Stimulated activated naive CD8-positive, alpha-beta T cell treated with anti-CD3 and anti-CD28 coated beads, Interleukin-15, amount 100 ng/mL, for 72 hours (primary cell): ENCODE measurements around the gene DPH1.
"Not testable (repeated sequence)": the region's sequence is repeated elsewhere in the genome, so short reads cannot be mapped to it uniquely, and the experiment has no call there.

ENCODE experiments used
- ATAC-seq: fragments of 150-1000 bp; cut with Tn5 transposase; 2 replicates; pipeline ENCODE4 v1.10.0; 2021; ENCODE audit warnings: mild to moderate bottlenecking, moderate library complexity
- DNase-seq, 2 donors: peaks; one replicate each; pipeline ENCODE4 v3.0.0; 2021 to 2022
- H3K27ac Mint-ChIP-seq, 2 donors: one replicate each; pipeline ENCODE4 v1.8.0; 2022; ENCODE audit warnings: mild to moderate bottlenecking in 2 of 2, mixed read lengths in 2 of 2, moderate library complexity in 2 of 2
- H3K27me3 Mint-ChIP-seq: one replicate; pipeline ENCODE4 v1.8.0; 2022; ENCODE audit warnings: mixed read lengths
- H3K4me1 Mint-ChIP-seq: one replicate; pipeline ENCODE4 v1.8.0; 2022; ENCODE audit warnings: mild to moderate bottlenecking, mixed read lengths
- H3K4me3 Mint-ChIP-seq, 2 donors: one replicate each; pipeline ENCODE4 v1.8.0; 2022; ENCODE audit warnings: mild to moderate bottlenecking in 2 of 2, mixed read lengths in 2 of 2, moderate library complexity in 1 of 2
- H3K9me3 Mint-ChIP-seq, 2 donors: one replicate each; pipeline ENCODE4 v1.8.0; 2022; ENCODE audit warnings: mixed read lengths in 2 of 2

The DPH1 gene

GRCh38 chr17:1997927-1998742 is 31.8 kb upstream of the DPH1 start:
- Mint-ChIP-seq H3K27me3 (peaks cover 44% of the 10 kb centered on the region), H3K4me1 (peaks cover 10% of the 10 kb centered on the region), H3K4me3 (no peak overlapping the region), H3K9me3 (no peaks in the 10 kb centered on the region), H3K27ac (no peak overlapping the region)
- ATAC-seq (peak; percentile 55), DNase-seq (no peak)

GRCh38 chr17:1999557-2000251 is 30.2 kb upstream of the DPH1 start:
- H3K9me3 Mint-ChIP-seq, result no peaks in the 10 kb centered on the region
- H3K27ac Mint-ChIP-seq, result no peak overlapping the region
- DNase-seq, result no peak
- H3K4me3 Mint-ChIP-seq, result peak overlapping the region; percentile 34 to 40
- peaks cover 38% of the 10 kb centered on the region for H3K27me3 Mint-ChIP-seq
- H3K4me1 Mint-ChIP-seq, result peaks cover 10% of the 10 kb centered on the region
- ATAC-seq, result peak; percentile 8

- ATAC-seq (no peak), DNase-seq (no peak)
- no peak overlapping the region for H3K27ac Mint-ChIP-seq
- H3K4me3 Mint-ChIP-seq, result no peak overlapping the region
- H3K4me1 Mint-ChIP-seq, result peaks cover 10% of the 10 kb centered on the region
- H3K9me3 Mint-ChIP-seq, result no peaks in the 10 kb centered on the region
- peaks cover 20% of the 10 kb centered on the region for H3K27me3 Mint-ChIP-seq
Measured at GRCh38 chr17:2002767-2003329, 27.1 kb upstream of the DPH1 start.

- Mint-ChIP-seq H3K4me3 (no peak overlapping the region), H3K9me3 (no peaks in the 10 kb centered on the region), H3K27me3 (peaks cover 19% of the 10 kb centered on the region), H3K27ac (no peak overlapping the region), H3K4me1 (peaks cover 10% of the 10 kb centered on the region)
- no peak for ATAC-seq
- no peak for DNase-seq
Measured at GRCh38 chr17:2003525-2003924, 26.4 kb upstream of the DPH1 start.

GRCh38 chr17:2004435-2004952 is 25.5 kb upstream of the DPH1 start:
- Mint-ChIP-seq H3K27me3 (peaks cover 9% of the 10 kb centered on the region), H3K4me3 (no peak overlapping the region), H3K4me1 (peaks cover 2% of the 10 kb centered on the region), H3K27ac (no peak overlapping the region), H3K9me3 (no peaks in the 10 kb centered on the region)
- DNase-seq (no peak), ATAC-seq (no peak)

GRCh38 chr17:2008332-2009126 is 21.4 kb upstream of the DPH1 start:
- no peak overlapping the region for H3K27ac Mint-ChIP-seq
- H3K27me3 Mint-ChIP-seq, result peaks cover 7% of the 10 kb centered on the region
- DNase-seq (no peak), ATAC-seq (no peak)
- no peaks in the 10 kb centered on the region for H3K9me3 Mint-ChIP-seq
- no peak overlapping the region for H3K4me3 Mint-ChIP-seq
- no peaks in the 10 kb centered on the region for H3K4me1 Mint-ChIP-seq

GRCh38 chr17:2009737-2010136 is 20.2 kb upstream of the DPH1 start:
- peaks cover 15% of the 10 kb centered on the region for H3K27me3 Mint-ChIP-seq
- no peak overlapping the region for H3K4me3 Mint-ChIP-seq
- peak overlapping the region in 1 of 2 donors; percentile 13 for H3K27ac Mint-ChIP-seq
- no peaks in the 10 kb centered on the region for H3K9me3 Mint-ChIP-seq
- ATAC-seq (no peak), DNase-seq (no peak)
- no peaks in the 10 kb centered on the region for H3K4me1 Mint-ChIP-seq

- DNase-seq, result no peak
- Mint-ChIP-seq H3K27ac (no peak overlapping the region), H3K4me1 (no peaks in the 10 kb centered on the region), H3K27me3 (peaks cover 24% of the 10 kb centered on the region), H3K4me3 (no peak overlapping the region), H3K9me3 (no peaks in the 10 kb centered on the region)
- no peak for ATAC-seq
Measured at GRCh38 chr17:2011411-2012371, 18.3 kb upstream of the DPH1 start.

GRCh38 chr17:2012499-2012898 is 17.5 kb upstream of the DPH1 start:
- no peaks in the 10 kb centered on the region for H3K4me1 Mint-ChIP-seq
- no peak overlapping the region for H3K4me3 Mint-ChIP-seq
- H3K9me3 Mint-ChIP-seq, result no peaks in the 10 kb centered on the region
- H3K27ac Mint-ChIP-seq, result peak overlapping the region in 1 of 2 donors; percentile 83
- peaks cover 24% of the 10 kb centered on the region for H3K27me3 Mint-ChIP-seq
- DNase-seq (no peak), ATAC-seq (no peak)

GRCh38 chr17:2013220-2013993 is 16.5 kb upstream of the DPH1 start:
- not testable (repeated sequence) for ATAC-seq, DNase-seq, H3K4me1 Mint-ChIP-seq, H3K9me3 Mint-ChIP-seq, H3K27ac Mint-ChIP-seq, H3K4me3 Mint-ChIP-seq
- peaks cover 31% of the 10 kb centered on the region for H3K27me3 Mint-ChIP-seq

GRCh38 chr17:2013994-2014317 is 16.0 kb upstream of the DPH1 start:
- H3K9me3 Mint-ChIP-seq, result no peaks in the 10 kb centered on the region
- no peak overlapping the region for H3K27ac Mint-ChIP-seq
- no peak overlapping the region for H3K4me3 Mint-ChIP-seq
- DNase-seq, result no peak
- peaks cover 6% of the 10 kb centered on the region for H3K4me1 Mint-ChIP-seq
- no peak for ATAC-seq
- peaks cover 31% of the 10 kb centered on the region for H3K27me3 Mint-ChIP-seq

GRCh38 chr17:2015314-2015713 is 14.6 kb upstream of the DPH1 start:
- H3K4me1 Mint-ChIP-seq, result peaks cover 6% of the 10 kb centered on the region
- no peak overlapping the region for H3K27ac Mint-ChIP-seq
- H3K4me3 Mint-ChIP-seq, result no peak overlapping the region
- H3K9me3 Mint-ChIP-seq, result no peaks in the 10 kb centered on the region
- no peak for ATAC-seq
- peaks cover 31% of the 10 kb centered on the region for H3K27me3 Mint-ChIP-seq
- DNase-seq, result no peak

GRCh38 chr17:2016494-2016893 is 13.5 kb upstream of the DPH1 start:
- Mint-ChIP-seq H3K27ac (no peak overlapping the region), H3K9me3 (no peaks in the 10 kb centered on the region), H3K27me3 (peaks cover 26% of the 10 kb centered on the region), H3K4me3 (no peak overlapping the region), H3K4me1 (peaks cover 10% of the 10 kb centered on the region)
- ATAC-seq (no peak), DNase-seq (no peak)
